HepG2 (cell line): ENCODE measurements around the gene VKORC1. TPM values are rescaled to one million over a fixed set of nuclear protein-coding genes. Genes with fewer than 3 reads are reported as not detected.

Experiments
- ATF3 ChIP-seq: sonication (generic); formaldehyde crosslinking; IDR thresholded peaks from 2 replicates; pipeline ENCODE4 v1.4.0; 2020; ENCODE audit warnings: missing genetic modification reagents
- NFKB2 ChIP-seq: sonication (generic); formaldehyde crosslinking; IDR thresholded peaks from 2 replicates; pipeline ENCODE4 v1.4.0; 2020; ENCODE audit warnings: missing genetic modification reagents, borderline replicate concordance
- PLRG1 ChIP-seq: fragments of 450-650 bp; conservative IDR thresholded peaks from 2 replicates; pipeline ENCODE4 v1.6.1; 2016
- PREB ChIP-seq: sonication (generic); formaldehyde crosslinking; IDR thresholded peaks from 2 replicates; pipeline ENCODE4 v1.4.0; 2020; ENCODE audit warnings: missing genetic modification reagents
- RFX1 ChIP-seq: fragments of 450-650 bp; IDR thresholded peaks from 2 replicates; pipeline ENCODE4 v1.6.1; 2017
- SCMH1 ChIP-seq: sonication (generic); formaldehyde crosslinking; IDR thresholded peaks from 2 replicates; pipeline ENCODE4 v1.9.0; 2021; ENCODE audit warnings: missing genetic modification reagents, mild to moderate bottlenecking, borderline replicate concordance
- THRA ChIP-seq: sonication (generic); formaldehyde crosslinking; IDR thresholded peaks from 2 replicates; pipeline ENCODE4 v1.4.0; 2020; ENCODE audit warnings: missing genetic modification reagents, borderline replicate concordance
- ZNF367 ChIP-seq: sonication (generic); formaldehyde crosslinking; IDR thresholded peaks from 2 replicates; pipeline ENCODE4 v1.4.0; 2020; ENCODE audit warnings: missing genetic modification reagents, borderline replicate concordance
- ZNF407 ChIP-seq: sonication (generic); formaldehyde crosslinking; IDR thresholded peaks from one replicate; pipeline ENCODE4 v1.5.1; 2020; ENCODE audit warnings: mild to moderate bottlenecking, missing genetic modification reagents; ENCODE audit errors: not compliant biosample characterization
- ZNF451 ChIP-seq: sonication (generic); formaldehyde crosslinking; IDR thresholded peaks from 2 replicates; pipeline ENCODE4 v1.5.0; 2020; ENCODE audit warnings: mild to moderate bottlenecking, missing genetic modification reagents
- ZNF562 ChIP-seq: sonication (generic); formaldehyde crosslinking; IDR thresholded peaks from 2 replicates; pipeline ENCODE4 v1.8.0; 2022; ENCODE audit warnings: missing genetic modification reagents, borderline replicate concordance
- polyA plus RNA-seq, 8 experiments: library from polyadenylated mRNA; depleted of rRNA in 3 of 8; stranded (reverse) in 7 of 8; unstranded in 1 of 8; fragments of >200 nt; fragmentation: Illumina TruSeq in 4 of 8; extraction: Trizol in 4 of 8; gene quantifications; 2 replicates each; pipeline versions ENCODE4 v1.2.1 to v1.2.3, GENCODE V29; 2011 to 2016; ENCODE audit warnings: low read depth in 4 of 8, missing spikeins in 1 of 8, mixed read lengths in 1 of 8; ENCODE audit not compliant: insufficient read depth in 1 of 8
- total RNA-seq, 5 experiments: library from RNA; depleted of rRNA; stranded (reverse); fragments of >200 nt; fragmentation: Illumina TruSeq; extraction: Trizol; gene quantifications; 2 replicates each; pipeline ENCODE4 v1.2.3, GENCODE V29; 2016; ENCODE audit warnings: low read depth in 1 of 5
- TF ChIP-seq, protein P1 (sequence below): sonication (generic); formaldehyde crosslinking; IDR thresholded peaks from 2 replicates; pipeline ENCODE4 v1.8.0; 2022; ENCODE audit warnings: mild to moderate bottlenecking, missing genetic modification reagents; ENCODE audit not compliant: insufficient replicate concordance
- TF ChIP-seq, protein P2 (sequence below): sonication (generic); formaldehyde crosslinking; IDR thresholded peaks from 2 replicates; pipeline ENCODE4 v1.8.1; 2023; ENCODE audit warnings: mild to moderate bottlenecking, inconsistent platforms, moderate library complexity, missing genetic modification reagents, borderline replicate concordance

Gene VKORC1
- total and polyA plus RNA-seq, 2 of the 13 experiments (the other 11 are each of a cell fraction or from before 2014, with no cell fraction given): 141 to 615 TPM

GRCh38 chr16:31094424-31095120, at the start of gene VKORC1 (continued):
- no peak for TF ChIP-seq PREB (CRISPR knock-in tag)
- TF ChIP-seq ZNF451 (CRISPR knock-in tag): peak; percentile 95; the same call in 1 of the 2 replicates
- TF ChIP-seq SCMH1 (CRISPR knock-in tag): no peak
- peak; percentile 43; the same call in 1 of the 2 replicates for TF ChIP-seq NFKB2
- TF ChIP-seq ATF3 (CRISPR knock-in tag): peak; percentile 40; the same call in 1 of the 2 replicates
- no peak for TF ChIP-seq RFX1
- no peak for TF ChIP-seq PLRG1
- TF ChIP-seq ZNF407 (CRISPR knock-in tag): no peak
- TF ChIP-seq THRA (CRISPR knock-in tag): peak; percentile 79
- TF ChIP-seq, protein P1, sequence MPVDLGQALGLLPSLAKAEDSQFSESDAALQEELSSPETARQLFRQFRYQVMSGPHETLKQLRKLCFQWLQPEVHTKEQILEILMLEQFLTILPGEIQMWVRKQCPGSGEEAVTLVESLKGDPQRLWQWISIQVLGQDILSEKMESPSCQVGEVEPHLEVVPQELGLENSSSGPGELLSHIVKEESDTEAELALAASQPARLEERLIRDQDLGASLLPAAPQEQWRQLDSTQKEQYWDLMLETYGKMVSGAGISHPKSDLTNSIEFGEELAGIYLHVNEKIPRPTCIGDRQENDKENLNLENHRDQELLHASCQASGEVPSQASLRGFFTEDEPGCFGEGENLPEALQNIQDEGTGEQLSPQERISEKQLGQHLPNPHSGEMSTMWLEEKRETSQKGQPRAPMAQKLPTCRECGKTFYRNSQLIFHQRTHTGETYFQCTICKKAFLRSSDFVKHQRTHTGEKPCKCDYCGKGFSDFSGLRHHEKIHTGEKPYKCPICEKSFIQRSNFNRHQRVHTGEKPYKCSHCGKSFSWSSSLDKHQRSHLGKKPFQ (CRISPR knock-in tag): peak; percentile 50
- TF ChIP-seq, protein P2, sequence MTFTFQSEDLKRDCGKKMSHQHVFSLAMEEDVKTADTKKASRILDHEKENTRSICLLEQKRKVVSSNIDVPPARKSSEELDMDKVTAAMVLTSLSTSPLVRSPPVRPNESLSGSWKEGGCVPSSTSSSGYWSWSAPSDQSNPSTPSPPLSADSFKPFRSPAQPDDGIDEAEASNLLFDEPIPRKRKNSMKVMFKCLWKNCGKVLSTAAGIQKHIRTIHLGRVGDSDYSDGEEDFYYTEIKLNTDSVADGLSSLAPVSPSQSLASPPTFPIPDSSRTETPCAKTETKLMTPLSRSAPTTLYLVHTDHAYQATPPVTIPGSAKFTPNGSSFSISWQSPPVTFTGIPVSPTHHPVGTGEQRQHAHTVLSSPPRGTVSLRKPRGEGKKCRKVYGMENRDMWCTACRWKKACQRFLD (CRISPR knock-in tag): peak; percentile 71
- peak; percentile 4; the same call in 1 of the 2 replicates for TF ChIP-seq ZNF367 (CRISPR knock-in tag)
- TF ChIP-seq ZNF562 (CRISPR knock-in tag): no peak
